ENCODE measurements around the gene CYSTM1.
A peak's percentile ranks its signal among the peaks of the same experiment; 100 is the strongest.

The CYSTM1 gene

GRCh38 chr5:140168371-140168770 lies 6.6 kb upstream of the CYSTM1 start:
- ATAC-seq (ENCODE audit: insufficient read depth, low read depth) (no peak), DNase-seq (no peak)
- Histone ChIP-seq H2AFZ (ENCODE audit: low read depth, low read length) (no peak overlapping the region), H3K4me3 (ENCODE audit: low read depth in 1 of 2, low read length in 2 of 2) (no peak overlapping the region), H3K36me3 (ENCODE audit: insufficient read depth, low read length) (no peaks in the 10 kb centered on the region), H4K20me1 (ENCODE audit: insufficient read depth, low read length) (no peaks in the 10 kb centered on the region), H3K79me2 (ENCODE audit: insufficient read depth, low read length) (no peaks in the 10 kb centered on the region), H3K27ac (ENCODE audit: low read length) (no peak overlapping the region), H3K9me3 (ENCODE audit: insufficient read depth, low read length, severe bottlenecking) (no peaks in the 10 kb centered on the region), H3K9ac (ENCODE audit: low read depth, low read length) (no peak overlapping the region), H3K4me2 (ENCODE audit: insufficient read depth, low read length) (no peak overlapping the region), H3K27me3 (ENCODE audit: insufficient read depth, low read length, poor library complexity) (no peaks in the 10 kb centered on the region), H3K4me1 (ENCODE audit: insufficient read depth, low read length) (no peaks in the 10 kb centered on the region)
- TF ChIP-seq CTCF (IDR thresholded peaks at IDR 0.05; ENCODE audit: borderline replicate concordance, extremely low read depth, low read length, poor library complexity, severe bottlenecking) (no peak), EZH2 (IDR thresholded peaks at IDR 0.05; ENCODE audit: borderline replicate concordance, low read depth, low read length, severe bottlenecking) (no peak)

GRCh38 chr5:140169410-140169809 lies 5.6 kb upstream of the CYSTM1 start:
- TF ChIP-seq CTCF (IDR thresholded peaks at IDR 0.05; ENCODE audit: borderline replicate concordance, extremely low read depth, low read length, poor library complexity, severe bottlenecking) (no peak), EZH2 (IDR thresholded peaks at IDR 0.05; ENCODE audit: borderline replicate concordance, low read depth, low read length, severe bottlenecking) (no peak)
- no peak for ATAC-seq (ENCODE audit: insufficient read depth, low read depth)
- DNase-seq, result no peak
- no peaks in the 10 kb centered on the region for H3K9me3 ChIP-seq (ENCODE audit: insufficient read depth, low read length, severe bottlenecking)
- H3K36me3 ChIP-seq (ENCODE audit: insufficient read depth, low read length), result no peaks in the 10 kb centered on the region
- H3K9ac ChIP-seq (ENCODE audit: low read depth, low read length), result no peak overlapping the region
- H3K4me1 ChIP-seq (ENCODE audit: insufficient read depth, low read length), result peaks cover 6% of the 10 kb centered on the region
- no peaks in the 10 kb centered on the region for H3K27me3 ChIP-seq (ENCODE audit: insufficient read depth, low read length, poor library complexity)
- H3K4me3 ChIP-seq (ENCODE audit: low read depth in 1 of 2, low read length in 2 of 2), result no peak overlapping the region
- no peak overlapping the region for H3K27ac ChIP-seq (ENCODE audit: low read length)
- H3K79me2 ChIP-seq (ENCODE audit: insufficient read depth, low read length), result no peaks in the 10 kb centered on the region
- no peaks in the 10 kb centered on the region for H4K20me1 ChIP-seq (ENCODE audit: insufficient read depth, low read length)
- no peak overlapping the region for H3K4me2 ChIP-seq (ENCODE audit: insufficient read depth, low read length)
- no peak overlapping the region for H2AFZ ChIP-seq (ENCODE audit: low read depth, low read length)

GRCh38 chr5:140172483-140172882 lies 2.5 kb upstream of the CYSTM1 start:
- H3K9ac ChIP-seq (ENCODE audit: low read depth, low read length), result no peak overlapping the region
- H3K9me3 ChIP-seq (ENCODE audit: insufficient read depth, low read length, severe bottlenecking), result no peaks in the 10 kb centered on the region
- DNase-seq (no peak), ATAC-seq (ENCODE audit: insufficient read depth, low read depth) (no peak)
- H3K27me3 ChIP-seq (ENCODE audit: insufficient read depth, low read length, poor library complexity), result no peaks in the 10 kb centered on the region
- no peaks in the 10 kb centered on the region for H4K20me1 ChIP-seq (ENCODE audit: insufficient read depth, low read length)
- no peaks in the 10 kb centered on the region for H3K36me3 ChIP-seq (ENCODE audit: insufficient read depth, low read length)
- H2AFZ ChIP-seq (ENCODE audit: low read depth, low read length), result no peak overlapping the region
- TF ChIP-seq EZH2 (IDR thresholded peaks at IDR 0.05; ENCODE audit: borderline replicate concordance, low read depth, low read length, severe bottlenecking), result no peak
- no peak for TF ChIP-seq CTCF (IDR thresholded peaks at IDR 0.05; ENCODE audit: borderline replicate concordance, extremely low read depth, low read length, poor library complexity, severe bottlenecking)
- H3K4me2 ChIP-seq (ENCODE audit: insufficient read depth, low read length), result no peak overlapping the region
- no peak overlapping the region for H3K4me3 ChIP-seq (ENCODE audit: low read depth in 1 of 2, low read length in 2 of 2)
- peaks cover 20% of the 10 kb centered on the region for H3K4me1 ChIP-seq (ENCODE audit: insufficient read depth, low read length)
- H3K27ac ChIP-seq (ENCODE audit: low read length), result no peak overlapping the region
- H3K79me2 ChIP-seq (ENCODE audit: insufficient read depth, low read length), result peaks cover 4% of the 10 kb centered on the region; the same call in 1 of the 2 replicates

DNA sequence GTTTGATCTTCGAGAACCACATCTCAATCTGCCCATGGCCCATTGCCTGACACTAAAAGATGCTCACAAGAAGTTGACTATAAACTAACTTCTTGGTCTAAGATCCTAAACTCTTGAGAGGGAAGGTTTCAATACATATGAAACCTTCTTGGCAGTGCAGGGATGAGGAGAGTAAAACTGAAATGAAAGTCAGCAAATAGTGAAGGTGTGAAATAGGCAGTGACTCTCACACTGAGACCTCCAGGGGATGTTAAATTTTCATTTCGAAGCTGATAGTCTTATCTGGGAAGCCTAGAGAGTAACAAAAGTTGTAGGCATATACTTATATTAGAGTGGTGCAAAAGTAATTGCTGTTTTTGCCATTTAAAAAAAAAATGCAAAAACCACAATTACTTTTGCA lies 974 bp upstream of the CYSTM1 start:
- Histone ChIP-seq H3K4me1 (ENCODE audit: insufficient read depth, low read length) (peaks cover 20% of the 10 kb centered on the region), H3K27ac (ENCODE audit: low read length) (no peak overlapping the region), H3K27me3 (ENCODE audit: insufficient read depth, low read length, poor library complexity) (no peaks in the 10 kb centered on the region), H2AFZ (ENCODE audit: low read depth, low read length) (no peak overlapping the region; the same call in 1 of the 2 replicates), H3K4me2 (ENCODE audit: insufficient read depth, low read length) (peak overlapping the region; percentile 96; the same call in 1 of the 2 replicates), H3K9me3 (ENCODE audit: insufficient read depth, low read length, severe bottlenecking) (no peaks in the 10 kb centered on the region), H3K9ac (ENCODE audit: low read depth, low read length) (no peak overlapping the region), H3K79me2 (ENCODE audit: insufficient read depth, low read length) (peaks cover 4% of the 10 kb centered on the region; the same call in 1 of the 2 replicates), H3K36me3 (ENCODE audit: insufficient read depth, low read length) (no peaks in the 10 kb centered on the region), H4K20me1 (ENCODE audit: insufficient read depth, low read length) (no peaks in the 10 kb centered on the region), H3K4me3 (ENCODE audit: low read depth in 1 of 2, low read length in 2 of 2) (no peak overlapping the region)
- ATAC-seq (ENCODE audit: insufficient read depth, low read depth) (no peak), DNase-seq (no peak)
- no peak for TF ChIP-seq CTCF (IDR thresholded peaks at IDR 0.05; ENCODE audit: borderline replicate concordance, extremely low read depth, low read length, poor library complexity, severe bottlenecking)
- no peak for TF ChIP-seq EZH2 (IDR thresholded peaks at IDR 0.05; ENCODE audit: borderline replicate concordance, low read depth, low read length, severe bottlenecking)
